Measurements from ENCODE around the gene SLC24A3.

The SLC24A3 gene

DNA sequence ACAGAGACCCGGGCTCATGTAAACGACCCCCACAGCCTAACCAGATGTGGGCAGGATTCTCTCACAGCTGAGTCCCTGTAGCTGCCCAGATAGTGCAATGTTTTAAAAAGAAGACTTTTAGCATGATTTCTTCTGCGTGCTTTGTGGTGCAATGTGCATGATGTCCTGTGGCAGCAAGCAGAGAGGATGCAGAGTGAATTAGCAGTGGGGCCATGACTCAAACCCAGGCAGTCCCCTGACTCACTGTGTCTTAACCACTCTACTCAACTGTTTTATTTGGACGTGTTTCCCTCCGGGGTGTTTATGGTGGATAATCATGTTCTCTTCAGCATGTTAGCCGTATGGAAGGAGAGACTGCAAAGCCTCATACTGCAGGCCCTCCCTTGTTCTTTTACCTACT lies 247.9 kb downstream of the SLC24A3 start:
- DNase-seq (ENCODE audit: low read depth): peak; percentile 47
- TF ChIP-seq, protein P1, sequence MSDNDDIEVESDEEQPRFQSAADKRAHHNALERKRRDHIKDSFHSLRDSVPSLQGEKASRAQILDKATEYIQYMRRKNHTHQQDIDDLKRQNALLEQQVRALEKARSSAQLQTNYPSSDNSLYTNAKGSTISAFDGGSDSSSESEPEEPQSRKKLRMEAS (IDR thresholded peaks at IDR 0.05; ENCODE audit: low read depth, low read length): no peak
- TF ChIP-seq, protein P2, sequence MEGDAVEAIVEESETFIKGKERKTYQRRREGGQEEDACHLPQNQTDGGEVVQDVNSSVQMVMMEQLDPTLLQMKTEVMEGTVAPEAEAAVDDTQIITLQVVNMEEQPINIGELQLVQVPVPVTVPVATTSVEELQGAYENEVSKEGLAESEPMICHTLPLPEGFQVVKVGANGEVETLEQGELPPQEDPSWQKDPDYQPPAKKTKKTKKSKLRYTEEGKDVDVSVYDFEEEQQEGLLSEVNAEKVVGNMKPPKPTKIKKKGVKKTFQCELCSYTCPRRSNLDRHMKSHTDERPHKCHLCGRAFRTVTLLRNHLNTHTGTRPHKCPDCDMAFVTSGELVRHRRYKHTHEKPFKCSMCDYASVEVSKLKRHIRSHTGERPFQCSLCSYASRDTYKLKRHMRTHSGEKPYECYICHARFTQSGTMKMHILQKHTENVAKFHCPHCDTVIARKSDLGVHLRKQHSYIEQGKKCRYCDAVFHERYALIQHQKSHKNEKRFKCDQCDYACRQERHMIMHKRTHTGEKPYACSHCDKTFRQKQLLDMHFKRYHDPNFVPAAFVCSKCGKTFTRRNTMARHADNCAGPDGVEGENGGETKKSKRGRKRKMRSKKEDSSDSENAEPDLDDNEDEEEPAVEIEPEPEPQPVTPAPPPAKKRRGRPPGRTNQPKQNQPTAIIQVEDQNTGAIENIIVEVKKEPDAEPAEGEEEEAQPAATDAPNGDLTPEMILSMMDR (IDR thresholded peaks at IDR 0.05; ENCODE audit: low read depth, low read length): no peak
- TF ChIP-seq MYC (IDR thresholded peaks at IDR 0.05; ENCODE audit: low read depth, low read length): no peak
- no peak overlapping the region for H3K4me3 ChIP-seq (ENCODE audit: low read depth, low read length)

DNA sequence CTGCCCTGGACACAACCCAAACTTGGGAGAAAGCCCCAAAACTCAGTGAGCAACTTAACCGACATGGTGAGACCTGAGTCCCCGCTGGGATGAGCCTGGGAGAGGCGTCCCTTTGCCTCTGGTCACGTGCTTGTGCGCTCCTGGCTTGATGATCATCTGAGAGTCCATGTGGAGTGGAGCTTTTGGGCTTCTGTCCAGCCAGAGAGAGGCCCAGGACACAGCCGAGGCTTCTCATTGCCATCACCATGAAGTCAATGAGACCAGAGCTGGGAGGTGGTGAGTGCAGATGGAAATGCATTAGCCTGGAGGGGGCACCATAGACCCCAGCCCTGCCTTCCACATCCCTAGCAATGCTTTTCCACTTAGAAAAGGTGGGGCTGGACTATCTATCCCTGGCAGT lies 250.0 kb downstream of the SLC24A3 start:
- DNase-seq (ENCODE audit: low read depth): no peak
- no peak overlapping the region for H3K4me3 ChIP-seq (ENCODE audit: low read depth, low read length)
- TF ChIP-seq MYC (IDR thresholded peaks at IDR 0.05; ENCODE audit: low read depth, low read length) (no peak), POLR2A (IDR thresholded peaks at IDR 0.05; ENCODE audit: extremely low read depth, insufficient read length) (no peak)
- TF ChIP-seq, protein P2 (IDR thresholded peaks at IDR 0.05; ENCODE audit: low read depth, low read length): no peak
- TF ChIP-seq, protein P1 (IDR thresholded peaks at IDR 0.05; ENCODE audit: low read depth, low read length): no peak

DNA sequence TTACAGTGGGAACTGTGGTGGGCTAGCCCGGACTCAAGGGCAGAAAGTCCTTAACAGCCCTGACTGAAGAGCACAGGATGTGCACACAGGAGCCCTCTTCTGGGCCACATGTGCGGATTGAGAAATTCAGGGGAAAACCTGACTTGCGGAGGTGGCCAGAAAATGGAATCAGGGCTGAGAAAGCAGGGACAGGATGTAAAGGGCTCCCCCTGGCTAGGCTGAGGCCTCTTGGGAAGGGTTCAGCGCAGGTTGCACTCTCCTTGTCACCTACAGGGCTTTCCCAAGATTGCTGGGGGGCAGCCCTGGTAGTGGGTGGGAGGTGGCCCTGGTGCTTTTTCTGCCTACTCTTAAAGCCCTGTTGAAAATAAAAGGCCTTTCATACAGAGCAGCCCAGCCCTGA lies 251.2 kb downstream of the SLC24A3 start:
- TF ChIP-seq, protein P2 (IDR thresholded peaks at IDR 0.05; ENCODE audit: low read depth, low read length): no peak
- TF ChIP-seq, protein P1 (IDR thresholded peaks at IDR 0.05; ENCODE audit: low read depth, low read length): no peak
- TF ChIP-seq POLR2A (IDR thresholded peaks at IDR 0.05; ENCODE audit: extremely low read depth, insufficient read length): no peak
- no peak for DNase-seq (ENCODE audit: low read depth)

DNA sequence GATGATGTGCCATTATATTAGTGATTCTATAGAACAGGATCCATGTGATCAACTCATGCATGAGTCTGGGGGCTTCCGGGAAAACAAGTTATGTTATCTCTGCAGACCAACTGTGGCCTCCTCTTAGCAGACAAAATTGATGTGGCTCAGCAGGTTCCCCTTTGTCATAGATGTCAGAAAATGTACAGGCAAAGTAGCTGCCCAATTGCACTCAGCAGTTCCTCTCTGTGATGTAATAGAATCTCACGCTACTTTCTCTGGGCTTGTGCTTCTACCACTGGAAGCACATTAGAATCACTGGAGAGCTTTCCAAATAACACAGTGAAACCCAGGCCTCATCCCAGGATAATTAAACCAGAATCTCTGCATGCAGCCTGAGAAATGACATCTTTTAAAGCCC lies 253.1 kb downstream of the SLC24A3 start:
- TF ChIP-seq POLR2A (IDR thresholded peaks at IDR 0.05; ENCODE audit: extremely low read depth, insufficient read length) (no peak), MYC (IDR thresholded peaks at IDR 0.05; ENCODE audit: low read depth, low read length) (no peak)
- TF ChIP-seq, protein P2 (IDR thresholded peaks at IDR 0.05; ENCODE audit: low read depth, low read length): no peak
- TF ChIP-seq, protein P1 (IDR thresholded peaks at IDR 0.05; ENCODE audit: low read depth, low read length): no peak
- DNase-seq (ENCODE audit: low read depth): peak; percentile 24
- H3K4me3 ChIP-seq (ENCODE audit: low read depth, low read length): no peak overlapping the region

More for the DNA sequence above, 251.2 kb downstream of the SLC24A3 start:
- no peak overlapping the region for H3K4me3 ChIP-seq (ENCODE audit: low read depth, low read length)

DNA sequence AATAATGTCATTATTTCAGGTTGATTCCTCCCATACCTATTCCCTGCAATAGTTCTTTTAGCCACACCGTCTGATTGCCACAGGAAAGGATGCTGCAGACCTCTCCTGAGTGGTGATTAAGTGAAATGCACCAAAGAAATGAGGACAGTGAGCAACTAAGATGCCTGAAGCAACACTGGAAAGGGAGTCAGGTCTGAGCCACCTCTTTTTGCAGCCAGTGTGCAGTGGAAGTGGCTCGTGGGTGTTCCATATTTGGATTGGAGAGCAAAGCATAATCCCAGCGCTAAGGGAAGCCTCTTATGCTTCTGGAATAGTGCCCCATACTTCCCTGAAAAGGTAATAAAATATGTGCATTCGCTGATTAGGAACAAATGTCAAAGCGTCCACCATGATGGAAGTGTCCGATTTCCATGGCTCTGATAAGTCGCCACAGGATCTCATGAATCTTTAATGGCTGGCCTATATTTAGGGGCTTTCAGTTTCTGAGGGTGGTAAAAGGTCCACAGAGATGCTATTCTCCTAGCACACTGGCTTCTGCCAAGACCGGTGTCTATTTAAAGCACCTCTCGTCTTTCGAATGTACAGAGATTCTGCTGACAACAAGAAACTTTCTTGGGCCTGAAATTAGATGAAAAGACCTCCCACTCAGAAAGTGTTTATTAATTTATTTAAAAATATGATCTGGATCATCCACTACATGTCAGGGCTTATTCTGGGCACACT lies 253.9 kb downstream of the SLC24A3 start:
- no peak for DNase-seq (ENCODE audit: low read depth)
- no peak for TF ChIP-seq POLR2A (IDR thresholded peaks at IDR 0.05; ENCODE audit: extremely low read depth, insufficient read length)
- TF ChIP-seq, protein P1 (IDR thresholded peaks at IDR 0.05; ENCODE audit: low read depth, low read length): no peak
- TF ChIP-seq, protein P2 (IDR thresholded peaks at IDR 0.05; ENCODE audit: low read depth, low read length): no peak
- no peak for TF ChIP-seq MYC (IDR thresholded peaks at IDR 0.05; ENCODE audit: low read depth, low read length)
- H3K4me3 ChIP-seq (ENCODE audit: low read depth, low read length): no peak overlapping the region

Measured in NB4 (cell line).